DOHH2 (cell line): Measurements from ENCODE around the gene MYZAP.

Experiments used
- H3F3A ChIP-seq: fragments of 200-600 bp; sonication (generic), shearing (Covaris generic); 2 replicates; pipeline ENCODE4 v1.6.0; 2016; ENCODE audit warnings: antibody characterized with exemption, mild to moderate bottlenecking; ENCODE audit not compliant: control insufficient read depth, insufficient read depth
- H3K27ac ChIP-seq: fragments of 200-600 bp; sonication (generic); 2 replicates; pipeline ENCODE4 v1.5.1; 2014; ENCODE audit warnings: low read depth, mild to moderate bottlenecking, low read length, moderate library complexity
- H3K27me3 ChIP-seq: fragments of 200-600 bp; sonication (generic); 2 replicates; pipeline ENCODE4 v1.6.1; 2014; ENCODE audit warnings: mild to moderate bottlenecking, low read length, mixed read lengths; ENCODE audit not compliant: control insufficient read depth
- H3K36me3 ChIP-seq: fragments of 200-600 bp; sonication (generic); 2 replicates; pipeline ENCODE4 v1.6.1; 2014; ENCODE audit warnings: mild to moderate bottlenecking, low read length, moderate library complexity, mixed read lengths; ENCODE audit not compliant: control insufficient read depth
- H3K4me1 ChIP-seq: fragments of 200-600 bp; sonication (generic); 2 replicates; pipeline ENCODE4 v1.6.1; 2014; ENCODE audit warnings: mild to moderate bottlenecking, low read length, mixed read lengths; ENCODE audit not compliant: control insufficient read depth
- H3K4me2 ChIP-seq: fragments of 200-600 bp; sonication (generic); 2 replicates; pipeline ENCODE4 v1.6.0; 2014; ENCODE audit warnings: mild to moderate bottlenecking, low read length, moderate library complexity
- H3K4me3 ChIP-seq: fragments of 200-600 bp; sonication (generic); 2 replicates; pipeline ENCODE4 v1.5.1; 2014; ENCODE audit warnings: mild to moderate bottlenecking, low read length, mixed read lengths
- H3K79me2 ChIP-seq: fragments of 200-600 bp; sonication (generic); 2 replicates; pipeline ENCODE4 v1.6.1; 2014; ENCODE audit warnings: mild to moderate bottlenecking, low read length, mixed read lengths; ENCODE audit not compliant: control insufficient read depth
- H3K9me2 ChIP-seq: fragments of 200-600 bp; sonication (generic); replicated peaks from 2 replicates; pipeline ENCODE4 v1.6.1; 2014; ENCODE audit warnings: mild to moderate bottlenecking, low read length, mixed read lengths; ENCODE audit not compliant: control insufficient read depth
- H3K9me3 ChIP-seq: fragments of 200-600 bp; sonication (generic); 2 replicates; pipeline ENCODE4 v1.6.1; 2014; ENCODE audit warnings: antibody characterized with exemption, low read length, mixed read lengths; ENCODE audit not compliant: control insufficient read depth, insufficient read depth
- H4K20me1 ChIP-seq: fragments of 200-600 bp; sonication (generic); 2 replicates; pipeline ENCODE4 v1.6.0; 2014; ENCODE audit warnings: low read depth, mild to moderate bottlenecking, antibody characterized with exemption, low read length, moderate library complexity; ENCODE audit not compliant: control insufficient read depth, insufficient read depth
- CTCF ChIP-seq: fragments of 200-600 bp; sonication (generic); IDR thresholded peaks from one replicate; pipeline ENCODE4 v1.5.1; 2014; ENCODE audit warnings: antibody characterized with exemption, mild to moderate bottlenecking, low read depth, low read length; ENCODE audit not compliant: poor library complexity, severe bottlenecking
- EZH2phosphoT487 ChIP-seq: fragments of 200-600 bp; sonication (generic); IDR thresholded peaks from 2 replicates; pipeline ENCODE4 v1.6.1; 2017; ENCODE audit warnings: borderline replicate concordance, mild to moderate bottlenecking, antibody characterized with exemption, low read length, moderate library complexity, mixed read lengths

MYZAP gene

GRCh38 chr15:57656434-57656833 is 64.7 kb downstream of the MYZAP start:
- H3K9me2 ChIP-seq = no peaks in the 10 kb centered on the region
- H3K79me2 ChIP-seq = no peaks in the 10 kb centered on the region
- no peaks in the 10 kb centered on the region for H3K4me1 ChIP-seq
- no peaks in the 10 kb centered on the region for H3K9me3 ChIP-seq
- no peak overlapping the region for H3K4me3 ChIP-seq
- no peaks in the 10 kb centered on the region for H3K36me3 ChIP-seq
- no peaks in the 10 kb centered on the region for H3F3A ChIP-seq
- H3K4me2 ChIP-seq = no peak overlapping the region
- TF ChIP-seq EZH2phosphoT487 = no peak
- no peak for TF ChIP-seq CTCF
- H4K20me1 ChIP-seq = no peaks in the 10 kb centered on the region
- H3K27me3 ChIP-seq = peaks cover 10% of the 10 kb centered on the region
- H3K27ac ChIP-seq = no peak overlapping the region

GRCh38 chr15:57657619-57658018 is 65.9 kb downstream of the MYZAP start:
- Histone ChIP-seq H3K9me3 (no peaks in the 10 kb centered on the region), H3K27me3 (peaks cover 17% of the 10 kb centered on the region), H3K4me1 (no peaks in the 10 kb centered on the region), H4K20me1 (no peaks in the 10 kb centered on the region), H3K36me3 (no peaks in the 10 kb centered on the region), H3K4me3 (no peak overlapping the region), H3K9me2 (no peaks in the 10 kb centered on the region), H3K4me2 (no peak overlapping the region), H3F3A (no peaks in the 10 kb centered on the region), H3K27ac (no peak overlapping the region), H3K79me2 (no peaks in the 10 kb centered on the region)
- TF ChIP-seq CTCF = no peak
- no peak for TF ChIP-seq EZH2phosphoT487

- H3K79me2 ChIP-seq = no peaks in the 10 kb centered on the region
- no peak overlapping the region for H3K4me3 ChIP-seq
- no peaks in the 10 kb centered on the region for H3K4me1 ChIP-seq
- no peaks in the 10 kb centered on the region for H3K9me3 ChIP-seq
- no peaks in the 10 kb centered on the region for H3F3A ChIP-seq
- no peaks in the 10 kb centered on the region for H3K36me3 ChIP-seq
- no peaks in the 10 kb centered on the region for H3K9me2 ChIP-seq
- TF ChIP-seq EZH2phosphoT487 = no peak
- no peak for TF ChIP-seq CTCF
- H4K20me1 ChIP-seq = no peaks in the 10 kb centered on the region
- H3K27ac ChIP-seq = no peak overlapping the region
- peaks cover 28% of the 10 kb centered on the region for H3K27me3 ChIP-seq
- H3K4me2 ChIP-seq = no peak overlapping the region
Measured at GRCh38 chr15:57662091-57662744, 70.5 kb downstream of the MYZAP start.
